Superior temporal gyrus (tissue), 1 donor: ENCODE data around the gene RAB11FIP4.
A peak's percentile ranks its signal among the peaks of the same experiment; 100 is the strongest.

ENCODE experiments used
- DNase-seq: peaks from one replicate; pipeline ENCODE4 v3.0.0-alpha.2; 2016; ENCODE audit errors: extremely low spot score

The RAB11FIP4 gene

DNA sequence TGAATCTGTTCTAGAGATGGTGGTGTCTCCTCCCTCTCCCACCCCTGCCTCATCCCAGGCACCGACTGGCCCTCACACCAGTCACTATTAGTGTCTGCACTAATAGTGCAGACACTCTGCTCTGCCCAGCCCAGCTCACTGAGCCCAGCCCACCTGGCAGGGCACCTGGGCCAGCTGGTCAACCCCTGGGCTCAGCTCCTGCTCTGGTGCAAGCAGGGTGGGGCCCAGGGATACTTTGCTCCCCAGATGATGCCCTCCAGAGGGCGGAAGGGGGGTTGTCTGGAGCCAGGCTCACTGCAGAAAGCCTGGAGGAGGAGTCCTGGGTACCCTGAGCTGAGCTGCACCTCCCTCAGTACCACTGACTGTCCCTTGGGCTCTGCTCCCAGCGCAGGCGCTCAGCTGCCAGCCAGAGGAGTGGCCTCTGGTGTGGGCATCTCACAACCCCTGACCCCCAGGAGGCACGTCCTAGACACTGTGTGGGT is 14.5 kb downstream of the RAB11FIP4 start:
- DNase-seq, result peak; percentile 36

DNA sequence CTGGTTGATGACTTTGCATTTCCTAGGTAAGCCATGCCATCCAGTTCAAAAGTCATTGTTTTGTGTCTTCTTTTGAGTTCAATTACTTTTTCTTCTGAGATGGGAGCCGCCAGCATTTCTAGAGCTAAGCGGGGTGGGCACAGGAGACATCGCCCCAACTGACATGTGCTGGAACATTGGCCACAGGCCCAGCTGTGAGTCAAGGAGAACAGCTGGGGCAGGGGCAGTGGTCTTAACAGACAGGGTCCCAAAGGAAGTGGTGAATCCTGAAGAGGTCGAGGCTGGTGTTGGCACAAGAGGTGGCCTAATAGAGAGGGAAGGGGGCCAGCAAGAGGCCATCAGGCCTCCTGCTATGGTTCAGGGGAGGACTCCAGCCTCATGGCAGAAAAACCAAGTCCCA is 17.1 kb downstream of the RAB11FIP4 start:
- no peak for DNase-seq

DNA sequence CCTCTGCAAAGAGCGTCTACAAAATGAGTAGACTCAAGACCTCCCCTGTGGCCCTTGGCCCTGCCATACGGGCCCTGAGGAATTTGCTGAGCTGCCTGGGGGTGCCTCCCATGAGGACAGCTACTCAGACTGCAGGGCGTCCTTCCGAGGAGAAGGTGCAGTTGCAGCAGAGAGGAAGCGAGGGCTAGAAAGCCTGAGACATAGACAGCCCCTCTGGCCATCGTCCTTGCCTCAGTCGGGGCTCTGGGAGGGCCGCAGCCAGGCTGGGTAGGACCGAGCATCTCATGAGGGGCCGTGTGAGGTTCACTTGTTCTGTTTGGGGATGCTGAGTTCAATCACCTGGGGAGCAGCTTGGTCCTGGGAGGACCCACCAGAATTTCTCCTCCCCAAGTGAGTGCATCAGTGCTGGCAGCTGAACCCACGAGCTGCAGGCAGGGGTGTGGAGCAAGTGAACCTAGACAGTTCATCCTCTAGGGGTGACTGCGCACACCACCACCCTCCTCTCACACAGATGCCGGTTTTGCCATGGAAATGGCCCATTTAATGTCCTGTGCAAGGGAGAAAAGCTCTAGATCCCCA is 20.3 kb downstream of the RAB11FIP4 start:
- DNase-seq, result no peak

DNA sequence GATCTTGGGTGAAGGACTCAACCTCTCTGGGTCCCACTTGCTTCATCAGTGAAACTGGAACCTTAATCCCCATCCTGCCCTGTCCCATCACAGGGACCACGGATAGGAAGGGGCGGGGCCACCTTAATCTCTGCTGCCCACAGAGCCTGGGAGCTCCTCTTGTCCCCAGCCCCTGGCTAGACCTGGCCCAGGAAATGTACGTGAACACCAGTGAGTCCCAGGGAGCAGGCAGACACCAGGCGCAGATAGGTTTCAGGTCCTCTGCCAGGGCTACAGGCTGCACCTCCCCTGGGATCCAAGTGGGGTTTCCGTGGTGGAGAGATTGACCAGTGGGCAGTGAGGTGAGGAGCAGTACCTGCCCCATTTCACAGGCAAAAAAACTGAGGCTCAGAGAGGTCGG is 21.0 kb downstream of the RAB11FIP4 start:
- DNase-seq, result no peak

DNA sequence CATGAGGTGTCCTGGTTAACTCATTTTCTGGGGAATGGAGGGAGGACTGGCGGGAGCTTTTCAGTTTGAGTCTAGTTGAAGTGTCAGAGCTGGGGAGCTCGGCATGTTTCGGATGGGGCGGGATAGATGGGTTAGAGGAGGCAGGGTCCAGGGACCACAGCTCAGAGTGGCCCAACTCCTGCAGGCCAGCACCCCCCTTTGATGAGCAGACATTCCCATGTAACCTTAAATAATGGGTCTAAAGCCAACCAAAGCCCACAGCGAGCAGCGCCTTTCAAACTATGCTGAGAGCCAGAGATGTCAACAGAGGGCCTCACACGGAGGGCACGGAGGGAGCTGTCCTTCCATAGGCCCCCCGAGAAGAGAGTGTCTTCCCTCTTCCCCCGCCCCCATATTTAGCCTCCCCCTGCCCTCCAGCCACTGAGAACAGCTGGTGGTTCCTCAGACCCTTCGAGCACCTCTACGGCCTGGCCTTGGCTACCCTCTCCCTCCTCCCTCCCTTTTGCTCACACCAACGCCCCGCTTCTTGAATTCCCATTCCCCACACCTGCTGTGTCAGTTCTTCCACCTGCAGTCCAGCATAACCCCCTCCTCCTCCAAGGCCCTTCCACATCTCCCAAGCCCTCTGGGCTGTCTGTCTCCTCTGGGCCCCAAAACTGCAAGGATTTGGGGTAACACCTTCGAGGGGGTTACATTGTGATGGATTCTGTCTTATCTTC is 21.8 kb downstream of the RAB11FIP4 start:
- no peak for DNase-seq

DNA sequence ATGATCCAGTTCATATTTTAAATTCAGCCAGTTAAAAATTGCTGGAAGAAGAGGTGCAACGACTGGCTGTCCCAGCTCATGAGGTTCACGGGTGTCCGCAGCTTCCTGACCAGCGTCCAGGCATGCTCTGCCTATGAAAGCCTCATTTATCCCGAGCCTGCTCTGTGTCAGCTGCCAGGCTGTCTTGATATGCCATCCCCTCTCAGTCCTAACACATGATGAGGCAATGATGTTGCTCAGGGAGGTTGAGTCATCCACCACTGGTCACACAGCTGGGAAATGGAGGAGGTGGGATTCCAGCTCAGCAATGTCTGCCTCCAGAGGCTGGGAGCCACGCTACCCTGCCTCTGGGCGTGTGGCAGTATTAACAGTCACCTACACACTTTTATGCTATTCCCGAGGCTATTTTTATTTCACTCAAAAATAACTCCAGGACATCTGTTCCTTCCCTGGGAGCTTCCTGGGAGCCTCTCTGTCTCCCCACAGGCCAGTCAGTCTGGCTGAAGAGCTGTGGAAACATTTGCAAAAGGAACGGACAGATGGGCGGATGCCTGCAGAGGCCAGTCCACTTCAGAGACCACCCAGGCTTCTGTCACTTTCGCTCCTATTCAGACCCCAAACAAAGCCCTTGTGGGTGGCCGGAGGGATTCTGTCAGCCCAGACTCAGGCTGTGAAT is 22.5 kb downstream of the RAB11FIP4 start:
- peak; percentile 94 for DNase-seq

DNA sequence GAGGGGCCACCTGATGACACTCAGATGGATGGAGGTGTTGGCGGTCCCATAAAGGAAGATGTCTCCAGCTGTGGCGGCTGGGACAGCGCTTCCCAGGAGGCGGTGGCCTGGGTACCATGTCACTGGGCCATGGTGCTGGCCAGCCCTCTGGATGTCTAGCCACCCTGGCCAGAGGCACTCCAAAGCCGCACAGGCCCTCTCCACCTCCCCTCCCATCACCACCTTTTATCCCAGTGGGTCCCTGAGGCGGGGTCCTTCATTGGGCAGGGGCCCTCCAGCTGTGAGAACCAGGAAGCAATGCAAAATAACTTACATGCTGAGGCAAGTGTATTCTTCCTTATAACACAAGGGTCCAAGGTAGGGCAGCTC is 23.1 kb downstream of the RAB11FIP4 start:
- no peak for DNase-seq

DNA sequence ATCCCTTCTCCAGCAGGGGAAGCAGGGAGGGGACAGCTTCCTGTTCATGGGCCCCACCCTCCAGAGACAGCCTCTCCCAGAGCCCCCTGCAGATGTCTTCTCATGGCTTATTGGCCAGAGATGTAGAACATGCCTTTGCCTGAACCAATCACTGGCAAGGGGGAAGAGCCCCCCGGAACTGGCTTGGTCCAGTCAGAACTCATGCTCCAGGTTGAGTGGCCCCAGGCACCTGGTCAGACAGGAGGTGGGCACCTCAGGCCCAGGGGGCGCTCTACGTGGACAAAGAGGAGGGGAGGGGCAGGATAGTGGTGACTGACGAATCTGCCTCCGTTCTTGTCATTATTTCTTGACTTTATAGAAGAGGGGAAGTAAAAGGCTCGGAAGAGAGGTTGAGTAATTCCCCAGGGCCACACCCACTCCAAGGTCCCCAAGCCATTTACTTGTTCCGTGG is 23.6 kb downstream of the RAB11FIP4 start:
- DNase-seq, result no peak

DNA sequence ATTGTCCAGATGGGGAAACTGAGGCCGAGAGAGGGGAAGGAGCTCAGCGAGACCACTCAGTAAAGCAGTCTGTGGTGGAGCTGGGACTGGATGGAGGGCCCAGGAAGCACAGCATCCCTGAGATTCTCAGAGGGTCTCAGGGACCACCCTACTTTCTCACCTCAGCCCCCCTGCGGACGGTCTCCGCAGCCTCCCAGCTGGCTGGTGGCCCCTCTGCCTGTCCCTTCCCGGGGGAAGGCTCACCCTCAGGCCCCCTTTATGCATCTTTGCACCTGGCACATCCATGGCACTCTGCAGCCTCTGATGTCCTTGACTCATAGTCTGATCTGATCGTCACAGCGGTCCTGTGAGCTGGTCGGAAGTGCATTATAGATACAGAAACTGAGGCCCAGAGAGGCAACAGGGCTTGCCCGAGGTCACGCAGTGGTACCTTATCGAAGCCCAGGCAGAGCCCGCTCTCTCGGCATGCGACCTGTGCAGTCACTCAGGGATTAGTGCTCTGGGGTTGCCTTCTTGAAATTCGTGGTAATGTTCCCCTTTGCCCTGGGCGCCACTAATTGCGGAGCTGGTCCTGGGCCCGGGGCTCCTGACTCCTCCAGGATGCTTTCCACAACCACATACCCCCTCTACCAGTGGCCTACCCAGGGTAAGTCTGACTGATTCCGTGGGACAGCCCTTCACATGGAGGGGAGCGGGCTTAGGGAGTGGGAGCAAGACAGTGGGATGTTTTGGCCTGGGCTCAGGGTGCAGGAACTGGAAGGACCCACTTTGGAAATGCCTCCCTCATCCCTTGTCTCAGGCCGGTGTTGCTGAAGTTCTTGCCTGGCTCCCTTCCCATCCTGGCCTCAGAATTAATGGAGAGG is 24.4 kb downstream of the RAB11FIP4 start:
- DNase-seq, result no peak

DNA sequence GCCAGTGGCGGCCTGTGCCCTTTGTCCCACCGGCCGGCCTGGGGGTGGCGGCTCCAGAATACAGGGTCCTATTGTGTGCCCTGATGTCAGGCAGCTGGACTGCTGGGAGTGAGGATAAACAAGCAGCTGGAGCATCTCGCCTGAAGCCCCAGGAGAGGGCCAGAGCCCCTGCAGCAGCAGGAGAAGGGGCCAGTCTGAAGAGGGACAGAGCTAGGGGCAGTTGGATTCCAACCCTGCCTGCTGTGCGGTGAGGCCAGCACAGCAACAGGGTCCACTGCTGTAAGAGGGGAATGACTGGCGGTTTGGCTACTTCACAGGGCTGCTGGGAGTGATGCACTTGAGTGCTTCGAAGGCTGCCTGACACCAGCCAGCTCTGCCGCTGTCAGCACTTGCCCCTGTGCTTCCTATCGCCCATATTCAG is 25.0 kb downstream of the RAB11FIP4 start:
- peak; percentile 94 for DNase-seq

DNA sequence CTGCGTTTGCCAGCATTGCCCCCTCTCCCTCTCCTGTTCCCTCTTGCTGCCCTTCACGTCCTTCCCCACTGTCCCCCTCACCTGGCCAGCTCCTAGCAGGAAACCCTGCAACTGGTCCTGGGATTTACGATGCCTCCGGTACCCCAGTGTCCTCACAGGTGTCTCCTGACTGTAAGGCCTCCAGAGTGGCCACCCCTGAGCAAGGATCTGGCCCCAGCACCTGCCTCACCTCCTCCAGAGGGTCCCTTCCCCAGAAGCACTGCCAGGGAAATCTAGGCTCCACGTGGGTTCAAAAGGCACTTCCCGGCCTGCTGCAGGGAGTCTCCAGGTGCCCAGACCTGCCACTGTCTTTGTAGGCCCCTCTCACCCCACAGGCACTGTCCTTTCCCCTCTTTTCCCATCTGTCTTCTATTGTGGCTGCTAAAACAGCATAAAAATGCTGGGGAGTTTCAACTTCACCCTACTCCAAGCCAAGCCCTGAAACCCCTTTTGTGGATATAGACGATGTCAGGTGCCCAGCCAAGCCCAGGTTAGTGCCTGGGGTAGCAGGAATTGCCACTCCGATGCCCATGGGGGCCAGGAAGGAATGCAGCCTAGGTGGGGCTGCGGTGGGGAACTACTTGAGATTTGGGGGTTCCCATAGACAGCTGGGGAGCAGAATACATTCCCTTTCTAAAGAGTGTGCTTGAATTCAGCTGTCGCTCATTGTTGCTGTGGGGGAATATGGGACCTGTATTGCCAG is 25.7 kb downstream of the RAB11FIP4 start:
- no peak for DNase-seq

DNA sequence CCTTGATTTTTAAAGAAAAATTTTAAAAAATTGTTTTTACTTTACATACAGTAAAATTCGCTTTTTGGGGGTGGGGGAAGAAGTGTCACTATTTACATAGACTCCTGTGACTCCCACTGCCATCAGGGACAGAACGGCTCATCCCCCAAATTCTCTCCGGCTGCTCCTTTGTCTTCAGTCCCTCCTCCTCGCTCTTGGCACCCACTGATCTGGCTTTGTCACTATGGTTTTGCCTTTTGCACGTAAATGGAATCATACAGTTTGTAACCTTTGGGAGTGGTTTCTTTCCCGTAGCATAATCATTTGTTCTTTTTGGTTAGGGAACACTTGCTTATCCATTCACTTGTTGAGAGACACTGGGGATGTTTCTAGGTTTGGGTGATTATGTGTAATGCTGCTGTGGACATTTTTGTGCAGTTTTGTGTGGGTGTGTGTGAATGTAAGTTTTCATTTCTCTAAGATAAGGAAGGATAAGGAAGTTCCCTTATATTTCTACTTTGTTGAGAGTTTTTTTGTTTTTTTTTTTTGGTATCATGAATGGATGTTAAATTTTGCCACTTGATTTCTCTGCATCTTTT is 27.4 kb downstream of the RAB11FIP4 start:
- peak; percentile 63 for DNase-seq

DNA sequence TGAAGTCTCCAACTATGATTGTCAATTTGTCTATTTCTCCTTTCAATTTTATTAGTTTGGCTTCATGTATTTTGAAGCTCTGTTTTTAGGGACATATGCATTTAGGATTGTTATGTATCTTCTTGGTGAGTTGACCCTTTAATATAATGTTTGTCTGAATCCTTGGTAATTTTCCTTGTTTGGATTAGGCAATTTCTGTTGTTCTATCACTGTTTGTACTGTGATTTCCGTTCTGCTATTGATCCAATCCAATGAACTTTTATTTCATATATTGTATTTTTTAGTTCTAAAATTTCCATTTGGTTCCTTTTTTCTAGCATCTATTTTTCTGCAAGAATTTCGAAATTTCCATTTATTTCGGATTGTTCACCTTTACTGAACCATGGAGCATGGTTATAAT is 31.0 kb downstream of the RAB11FIP4 start:
- no peak for DNase-seq

DNA sequence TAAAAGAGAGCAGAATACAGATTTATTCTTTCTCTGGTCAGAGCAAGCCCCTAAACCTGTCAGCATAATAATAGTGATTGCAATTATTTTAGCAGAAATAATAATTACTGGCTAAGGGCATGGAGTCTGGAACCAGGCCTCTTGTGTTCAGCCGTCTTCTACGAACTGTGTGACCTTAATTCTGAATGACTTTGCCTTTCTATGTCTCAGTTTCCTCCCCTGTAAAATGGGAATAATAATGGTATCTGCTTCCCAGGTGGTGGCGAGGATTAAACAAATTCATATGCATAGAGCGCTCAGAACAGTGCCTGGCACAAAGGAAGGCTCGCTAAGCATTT is 33.4 kb downstream of the RAB11FIP4 start:
- DNase-seq, result no peak

DNA sequence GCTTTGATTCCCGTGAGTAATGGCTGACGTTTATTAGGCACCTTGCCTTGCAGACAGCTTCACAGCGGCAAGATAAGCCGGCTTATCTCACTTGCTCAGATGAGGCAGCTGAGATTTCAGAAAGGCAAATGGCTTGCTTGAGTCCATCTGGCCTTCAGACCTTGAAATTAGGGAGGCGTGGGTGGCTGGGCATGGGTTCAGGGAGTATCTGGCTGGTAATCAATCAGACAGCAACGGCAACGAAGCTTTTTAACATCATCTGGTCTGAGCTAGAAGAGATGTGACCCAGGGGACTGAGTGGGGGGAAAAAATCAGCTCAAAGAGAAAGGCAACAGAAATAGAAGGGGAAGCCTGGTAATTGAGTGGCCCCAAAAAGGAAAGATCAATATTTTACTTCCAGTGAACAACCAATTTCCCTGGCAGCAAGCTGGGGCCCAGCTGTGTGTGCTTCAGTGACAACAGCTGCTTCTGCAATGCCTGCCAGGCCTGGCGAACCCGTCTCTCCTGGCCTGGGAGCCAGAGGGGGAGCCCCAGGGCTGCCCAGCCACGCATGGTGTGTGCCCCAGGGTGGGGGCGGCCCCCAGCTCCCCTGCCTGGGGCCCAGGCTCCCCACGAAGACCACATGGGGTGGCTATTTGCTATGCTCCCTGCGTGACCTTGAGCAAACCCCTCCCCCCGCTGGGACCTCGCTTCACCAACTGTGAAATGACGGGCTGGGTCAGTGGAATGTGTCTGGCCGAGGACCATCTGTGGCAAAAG is 34.0 kb downstream of the RAB11FIP4 start:
- peak; percentile 70 for DNase-seq

DNA sequence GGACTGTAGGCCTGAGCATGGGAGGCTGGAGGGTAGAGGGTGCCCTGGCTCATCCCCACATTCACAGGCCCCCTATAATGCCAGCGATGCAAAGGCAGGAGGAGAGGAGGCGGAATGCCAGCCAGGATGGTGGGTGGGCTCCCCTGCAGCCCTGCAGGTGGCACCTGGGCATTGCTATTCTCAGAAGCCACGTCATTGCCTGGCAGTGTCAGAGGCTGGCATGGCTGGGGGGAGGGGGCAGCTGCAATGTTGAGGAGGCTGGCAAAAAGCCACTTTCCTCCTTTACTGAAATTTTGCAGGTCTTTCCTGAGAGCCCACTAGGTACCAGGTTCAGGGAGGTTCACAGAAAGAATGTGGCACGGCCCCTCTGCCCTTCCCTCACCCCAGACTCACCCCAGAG is 36.2 kb downstream of the RAB11FIP4 start:
- no peak for DNase-seq

DNA sequence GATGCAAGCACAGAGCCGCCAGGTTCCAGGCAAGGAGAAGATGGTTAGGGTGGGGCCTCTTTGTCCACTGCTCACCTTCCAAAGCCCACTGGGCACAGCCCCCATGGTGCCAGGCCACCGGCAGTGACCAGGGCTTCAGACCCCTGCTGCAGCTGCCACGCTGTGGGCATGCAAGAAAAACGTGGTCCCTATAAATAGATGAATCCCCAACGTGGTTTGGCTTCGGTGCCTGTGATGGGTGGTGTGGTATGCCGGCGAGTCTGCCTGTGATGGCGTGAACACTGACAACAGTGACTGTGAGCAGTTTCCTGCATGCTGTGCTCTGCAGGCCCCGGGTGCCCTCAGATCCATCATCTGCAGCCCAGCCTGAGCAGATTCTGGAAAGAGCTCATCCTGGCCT is 36.6 kb downstream of the RAB11FIP4 start:
- no peak for DNase-seq

DNA sequence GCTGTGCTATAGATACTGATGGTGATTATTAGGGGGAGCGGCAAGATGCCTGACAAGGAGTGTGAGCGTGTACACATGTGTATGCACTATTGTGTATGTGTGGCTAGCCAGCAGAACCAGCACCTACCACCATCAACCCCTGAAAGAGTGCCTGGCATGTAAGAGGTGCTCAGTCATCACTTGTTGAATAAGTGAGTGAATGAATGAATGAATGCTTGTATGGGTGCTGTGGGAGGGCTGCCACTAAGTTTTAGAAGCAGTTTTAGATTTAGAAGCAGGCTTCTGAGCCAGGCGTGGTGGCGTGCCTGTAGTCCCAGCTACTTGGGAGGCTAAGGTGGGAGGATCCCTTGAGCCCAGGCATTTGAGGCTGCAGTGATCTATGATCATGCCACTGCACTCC is 37.0 kb downstream of the RAB11FIP4 start:
- no peak for DNase-seq

DNA sequence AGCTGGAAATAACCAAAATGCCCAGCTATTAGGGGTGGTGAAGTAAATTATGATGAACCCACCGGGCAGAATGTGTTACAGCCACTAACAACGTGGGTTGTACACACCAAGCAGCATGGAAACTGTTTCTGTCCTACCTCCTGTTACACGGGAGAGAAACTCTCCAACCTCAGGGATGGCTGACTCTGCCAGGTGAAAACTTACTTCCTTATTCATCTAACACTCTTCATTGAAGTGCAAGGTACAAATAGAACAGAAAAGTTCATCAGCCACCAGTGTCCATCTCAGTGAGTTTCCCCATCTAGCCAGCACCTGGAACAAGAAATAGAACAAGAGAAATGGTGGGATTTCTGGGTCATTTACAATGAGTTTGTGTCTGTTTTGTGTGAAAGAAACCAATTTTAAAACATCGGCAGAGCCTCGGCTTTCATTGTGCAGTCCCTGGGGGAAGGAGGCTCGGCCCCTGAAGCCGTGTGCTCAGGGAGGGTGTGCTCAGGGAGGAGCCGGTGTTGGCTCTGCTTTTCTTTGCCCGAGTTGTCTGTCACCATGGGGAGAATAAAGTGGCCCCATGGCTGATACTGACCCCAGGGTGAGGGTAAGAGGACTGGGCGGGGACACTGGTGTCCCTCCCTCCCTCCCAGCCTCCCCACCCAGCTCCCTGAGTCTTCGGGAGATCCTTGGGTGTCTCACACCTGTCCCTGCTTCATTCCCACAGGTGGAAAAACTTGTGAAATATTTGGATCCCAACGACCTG is 39.8 kb downstream of the RAB11FIP4 start:
- peak; percentile 8 for DNase-seq
